Measurements from ENCODE around the gene ARIH2. TPM values are rescaled to one million over a fixed set of nuclear protein-coding genes. Genes with fewer than 3 reads are reported as not detected.

Gene ARIH2
- total and polyA plus RNA-seq, 2 donors (not counting 3 experiments of a cell fraction or from before 2014, with no cell fraction given) = 59.7 to 85.5 TPM

GRCh38 chr3:49017971-49018706 is 99.5 kb downstream of the ARIH2 start, which contains the start of gene DALRD3:
TSS of gene DALRD3 (minus strand) at chr3:49018580. CDS start at chr3:49018564, 16 bp downstream.
- DNase-seq (ENCODE audit: low read depth, low spot score) = peak; percentile 68
- Histone ChIP-seq H4K20me1 (replicated peaks; ENCODE audit: control insufficient read depth, extremely low read depth, insufficient read depth, low read length) (no peaks in the 10 kb centered on the region), H3K9me3 (replicated peaks; ENCODE audit: control insufficient read depth, insufficient read depth, low read length) (no peaks in the 10 kb centered on the region), H3K4me2 (ENCODE audit: insufficient read depth, low read length) (peak within 1 kb of the TSS; percentile 68), H3K9me1 (replicated peaks; ENCODE audit: control insufficient read depth, extremely low read depth, insufficient read depth, low read length) (no peaks in the 10 kb centered on the region), H3K27ac (ENCODE audit: insufficient read depth, low read depth, low read length) (peak within 1 kb of the TSS; percentile 36), H2AFZ (ENCODE audit: low read depth, low read length) (peak within 1 kb of the TSS; percentile 56), H3K36me3 (ENCODE audit: control insufficient read depth in 2 of 2, extremely low read depth in 1 of 2, insufficient read depth in 2 of 2, low read length in 2 of 2) (peaks cover 5 to 34% of the 10 kb centered on the region in 2 experiments), H3K4me1 (ENCODE audit: control insufficient read depth, extremely low read depth, insufficient read depth, low read length) (peaks cover 29% of the 10 kb centered on the region), H3K9ac (replicated peaks; ENCODE audit: extremely low read depth, insufficient read depth, low read length) (peak within 1 kb of the TSS; percentile 59), H3K4me3 (replicated peaks in 1 of 3; ENCODE audit: insufficient read depth in 1 of 3, low read depth in 1 of 3, low read length in 3 of 3) (peak within 1 kb of the TSS; percentile 69 to 78 (median 70)), H3K79me2 (ENCODE audit: control insufficient read depth, insufficient read depth, low read length) (peaks cover 21% of the 10 kb centered on the region), H3K27me3 (ENCODE audit: control insufficient read depth in 2 of 2, insufficient read depth in 2 of 2, low read length in 2 of 2) (no peaks in the 10 kb centered on the region)
- TF ChIP-seq POLR2AphosphoS5 (IDR thresholded peaks at IDR 0.05; ENCODE audit: insufficient read depth, low read depth, low read length) (peak; percentile 65), POLR2A (IDR thresholded peaks at IDR 0.05; ENCODE audit: low read depth, low read length) (peak; percentile 70), GATA2 (IDR thresholded peaks at IDR 0.05; ENCODE audit: insufficient read depth, insufficient read length, low read depth, low read length) (no peak)
- CTCF ChIA-PET = interaction anchor here (1.4 to 8.3 kb wide), 2 partner anchors 11 to 30 kb away, joined by 10 to 127 read pairs; partner anchors contain the start of genes P4HTM and WDR6
- intact Hi-C loops (cut with micrococcal nuclease) (no loop called here), dilution Hi-C loops (cut with MboI; ENCODE audit: extremely low pct_ligation_motif_present, low sequenced_read_pairs) (no loop called here)
- POLR2A ChIA-PET = interaction anchor here (0.9 to 4.2 kb wide), 2 partner anchors 10 to 11 kb away, joined by 4 to 17 read pairs; partner anchors contain the start of genes IMPDH2 and WDR6
- FAIRE-seq = peak; percentile 70
- BruUV-seq (replicated peaks) = no TSS peak

DNA sequence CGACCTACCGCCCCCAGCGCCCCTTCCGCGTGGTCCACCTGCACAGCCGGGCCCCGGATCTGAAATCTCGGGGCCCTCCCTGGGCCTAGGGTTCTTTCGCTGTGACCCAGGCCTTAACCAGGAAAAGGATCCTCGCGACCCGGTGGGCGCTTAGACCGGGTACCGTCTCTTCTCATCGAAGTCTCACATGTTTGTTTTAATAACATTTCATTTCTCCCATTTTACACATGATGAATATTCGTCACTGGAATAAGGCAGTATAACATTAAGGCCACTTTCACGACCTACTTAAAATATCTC is 100.0 kb downstream of the ARIH2 start:
- DNase-seq (ENCODE audit: low read depth, low spot score) = no peak
- TF ChIP-seq GATA2 (IDR thresholded peaks at IDR 0.05; ENCODE audit: insufficient read depth, insufficient read length, low read depth, low read length) (no peak), POLR2A (IDR thresholded peaks at IDR 0.05; ENCODE audit: low read depth, low read length) (peak; percentile 22)
- Histone ChIP-seq H3K27ac (ENCODE audit: insufficient read depth, low read depth, low read length) (peak overlapping the region; percentile 36), H3K79me2 (ENCODE audit: control insufficient read depth, insufficient read depth, low read length) (peaks cover 23% of the 10 kb centered on the region), H3K4me1 (ENCODE audit: control insufficient read depth, extremely low read depth, insufficient read depth, low read length) (peaks cover 31% of the 10 kb centered on the region), H4K20me1 (replicated peaks; ENCODE audit: control insufficient read depth, extremely low read depth, insufficient read depth, low read length) (no peaks in the 10 kb centered on the region), H3K9me1 (replicated peaks; ENCODE audit: control insufficient read depth, extremely low read depth, insufficient read depth, low read length) (no peaks in the 10 kb centered on the region), H2AFZ (ENCODE audit: low read depth, low read length) (peak overlapping the region; percentile 56), H3K4me2 (ENCODE audit: insufficient read depth, low read length) (peak overlapping the region; percentile 68), H3K9me3 (replicated peaks; ENCODE audit: control insufficient read depth, insufficient read depth, low read length) (no peaks in the 10 kb centered on the region), H3K4me3 (replicated peaks in 1 of 3; ENCODE audit: insufficient read depth in 1 of 3, low read depth in 1 of 3, low read length in 3 of 3) (peak overlapping the region; percentile 69 to 78 (median 70)), H3K36me3 (ENCODE audit: control insufficient read depth in 2 of 2, extremely low read depth in 1 of 2, insufficient read depth in 2 of 2, low read length in 2 of 2) (peaks cover 5 to 30% of the 10 kb centered on the region in 2 experiments), H3K9ac (replicated peaks; ENCODE audit: extremely low read depth, insufficient read depth, low read length) (peak overlapping the region; percentile 59), H3K27me3 (ENCODE audit: control insufficient read depth in 2 of 2, insufficient read depth in 2 of 2, low read length in 2 of 2) (no peaks in the 10 kb centered on the region)
- BruUV-seq (replicated peaks) = no TSS peak
- CTCF ChIA-PET = interaction anchor here (8.3 kb wide), 1 partner anchor 31 kb away, joined by 127 read pairs; the partner anchor contains the start of gene P4HTM
- FAIRE-seq = no peak
- dilution Hi-C loops (cut with MboI; ENCODE audit: extremely low pct_ligation_motif_present, low sequenced_read_pairs) = no loop called here
- intact Hi-C loops (cut with micrococcal nuclease) = no loop called here
- POLR2A ChIA-PET = interaction anchor here (4.2 kb wide), 1 partner anchor 11 kb away, joined by 17 read pairs; the partner anchor contains the start of gene WDR6

Measured in endothelial cell of umbilical vein (primary cell).